Colonic mucosa (tissue), 4 donors: Measurements from ENCODE around the gene MCF2L. TPM values are rescaled to one million over a fixed set of nuclear protein-coding genes. Genes with fewer than 3 reads are reported as not detected.

Source experiments
- DNase-seq: peaks from one replicate; pipeline ENCODE4 v3.0.0-alpha.2; 2020
- H3K27ac ChIP-seq: fragments of 200-600 bp; one replicate; pipeline ENCODE4 v1.8.0; 2021
- H3K27me3 ChIP-seq: fragments of 200-600 bp; one replicate; pipeline ENCODE4 v1.8.0; 2021
- H3K36me3 ChIP-seq: fragments of 200-600 bp; one replicate; pipeline ENCODE4 v1.8.0; 2021
- H3K4me1 ChIP-seq: fragments of 200-600 bp; one replicate; pipeline ENCODE4 v1.8.0; 2021; ENCODE audit warnings: mild to moderate bottlenecking
- H3K4me3 ChIP-seq: fragments of 200-600 bp; one replicate; pipeline ENCODE4 v1.8.0; 2021
- H3K9ac ChIP-seq, 2 donors: one replicate each; pipeline ENCODE4 v1.7.0; 2013; ENCODE audit warnings: control low read depth in 2 of 2, low read depth in 2 of 2, low read length in 2 of 2
- H3K9me3 ChIP-seq: fragments of 200-600 bp; one replicate; pipeline ENCODE4 v1.8.0; 2021
- CTCF ChIP-seq: fragments of 200-600 bp; IDR thresholded peaks from one replicate; pipeline ENCODE4 v1.8.0; 2022; ENCODE audit warnings: antibody characterized with exemption, mild to moderate bottlenecking
- intact Hi-C: fragments of 100-400 bp; cut with DNase I; formaldehyde crosslinking; loops from one replicate; pipeline ENCODE4 v1.14.1; 2022
- total RNA-seq, 2 donors: library from RNA; stranded (reverse); fragmentation: NEBNext Ultra II Directional in 1 of 2; extraction: Animal tissue kit (Norgen Biotek cat#: 25700) in 1 of 2; gene quantifications; one replicate each; pipeline ENCODE4 v1.2.1, GENCODE V29; 2021
- donor health status: healthy.
- donor health status: DM: no; HTN: no; CAD: no.
- donor health status: DM: no; HTN: no; CAD: no.

The MCF2L gene
- total RNA-seq, 2 donors from 2014 or later = 45.0 to 88.3 TPM

GRCh38 chr13:112986946-112987681, 18.1 kb downstream of the MCF2L start:
- intact Hi-C loops = no loop called here
- H3K27ac ChIP-seq = no peak overlapping the region
- no peaks in the 10 kb centered on the region for H3K9me3 ChIP-seq
- no peak for DNase-seq
- H3K27me3 ChIP-seq = no peaks in the 10 kb centered on the region
- no peak overlapping the region for H3K4me3 ChIP-seq
- peaks cover 7% of the 10 kb centered on the region for H3K4me1 ChIP-seq
- TF ChIP-seq CTCF = no peak
- H3K9ac ChIP-seq = no peak overlapping the region
- H3K36me3 ChIP-seq = no peaks in the 10 kb centered on the region

DNA sequence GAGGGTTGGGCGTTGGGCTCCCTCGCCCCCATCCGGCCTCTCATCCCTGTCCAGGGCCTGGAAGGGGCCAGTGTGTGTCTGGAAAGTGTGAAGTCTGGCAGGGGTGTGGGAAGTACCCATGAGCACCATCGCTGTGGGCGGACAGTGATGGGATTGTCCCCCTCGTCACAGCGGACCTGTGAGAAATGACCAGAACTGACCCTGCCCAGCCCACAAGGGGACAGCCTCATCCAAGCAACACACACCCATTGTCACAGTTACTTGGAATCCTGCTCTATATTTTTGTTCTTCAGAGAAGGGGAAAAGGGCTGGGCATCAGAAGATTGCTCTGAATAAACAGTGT, 18.6 kb downstream of the MCF2L start:
- H3K4me1 ChIP-seq = peaks cover 7% of the 10 kb centered on the region
- H3K27ac ChIP-seq = no peak overlapping the region
- no peak overlapping the region for H3K9ac ChIP-seq
- intact Hi-C loops = no loop called here
- no peaks in the 10 kb centered on the region for H3K9me3 ChIP-seq
- H3K36me3 ChIP-seq = no peaks in the 10 kb centered on the region
- TF ChIP-seq CTCF = no peak
- H3K27me3 ChIP-seq = no peaks in the 10 kb centered on the region
- no peak for DNase-seq
- H3K4me3 ChIP-seq = no peak overlapping the region

DNA sequence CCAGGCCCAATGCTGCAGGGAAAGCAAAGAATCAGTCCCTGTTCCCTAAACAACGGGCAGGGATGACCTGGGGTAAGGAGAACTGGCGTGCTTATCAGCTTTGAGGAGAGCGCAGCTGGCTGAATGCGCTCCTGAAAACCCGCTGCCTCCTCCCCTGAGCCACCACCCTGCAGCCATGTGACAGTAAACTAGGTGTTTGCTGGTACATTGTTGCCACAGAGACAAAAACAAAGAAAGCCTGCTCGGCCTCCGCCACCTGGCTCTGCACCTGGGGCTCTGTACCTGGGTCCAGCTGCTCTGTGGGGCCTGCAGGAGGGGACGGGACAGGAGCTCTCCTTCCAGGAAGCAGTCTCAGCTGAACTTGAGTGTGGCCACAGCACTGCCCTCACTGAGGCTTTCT, 21.8 kb downstream of the MCF2L start:
- peak; percentile 87 for DNase-seq
- H3K27me3 ChIP-seq = no peaks in the 10 kb centered on the region
- no peak overlapping the region for H3K4me3 ChIP-seq
- no peaks in the 10 kb centered on the region for H3K9me3 ChIP-seq
- peaks cover 13% of the 10 kb centered on the region for H3K4me1 ChIP-seq
- TF ChIP-seq CTCF = no peak
- no peak overlapping the region for H3K27ac ChIP-seq
- no peaks in the 10 kb centered on the region for H3K36me3 ChIP-seq
- H3K9ac ChIP-seq = peak overlapping the region in 1 of 2 donors; percentile 48
- intact Hi-C loops = no loop called here

GRCh38 chr13:112991609-112992008, 22.6 kb downstream of the MCF2L start:
- no peaks in the 10 kb centered on the region for H3K27me3 ChIP-seq
- TF ChIP-seq CTCF = no peak
- no peaks in the 10 kb centered on the region for H3K9me3 ChIP-seq
- H3K4me1 ChIP-seq = peaks cover 21% of the 10 kb centered on the region
- intact Hi-C loops = no loop called here
- DNase-seq = no peak
- peak overlapping the region in 1 of 2 donors; percentile 12 for H3K9ac ChIP-seq
- H3K36me3 ChIP-seq = no peaks in the 10 kb centered on the region
- H3K4me3 ChIP-seq = no peak overlapping the region
- peak overlapping the region; percentile 17 for H3K27ac ChIP-seq

GRCh38 chr13:112992931-112993680, 24.1 kb downstream of the MCF2L start:
- H3K9ac ChIP-seq = no peak overlapping the region
- no peak for TF ChIP-seq CTCF
- intact Hi-C loops = no loop called here
- H3K36me3 ChIP-seq = no peaks in the 10 kb centered on the region
- no peaks in the 10 kb centered on the region for H3K27me3 ChIP-seq
- H3K4me3 ChIP-seq = no peak overlapping the region
- H3K9me3 ChIP-seq = no peaks in the 10 kb centered on the region
- H3K4me1 ChIP-seq = peaks cover 33% of the 10 kb centered on the region
- H3K27ac ChIP-seq = no peak overlapping the region
- DNase-seq = no peak
